OCI-LY3 (cell line): ENCODE measurements around the gene AGFG1.

ENCODE experiments used
- CTCF ChIP-seq: fragments of 200-600, 300-600 bp; sonication (generic); IDR thresholded peaks from 2 replicates; pipeline ENCODE4 v1.5.1; 2014; ENCODE audit warnings: antibody characterized with exemption, low read length, low read depth
- EZH2phosphoT487 ChIP-seq: fragments of 200-600 bp; shearing (Covaris generic); IDR thresholded peaks from 2 replicates; pipeline ENCODE4 v1.6.1; 2018; ENCODE audit warnings: antibody characterized with exemption, mixed run types, low read depth

GRCh38 chr2:227510620-227510958, 38.6 kb downstream of the AGFG1 start:
- TF ChIP-seq CTCF (no peak), EZH2phosphoT487 (no peak)
